Naive thymus-derived CD4-positive, alpha-beta T cell (primary cell): ENCODE measurements around the gene VGLL2. TPM values are rescaled to one million over a fixed set of nuclear protein-coding genes. Genes with fewer than 3 reads are reported as not detected.

Experiments used
- ATAC-seq: fragments of 150-1000 bp; cut with Tn5 transposase; 2 replicates; pipeline ENCODE4 v1.10.0; 2021; ENCODE audit warnings: mild to moderate bottlenecking, moderate library complexity
- CTCF ChIA-PET: fragments of 350-600 bp; sonication (Branson Sonifier 250); formaldehyde crosslinking; loops from one replicate; lab custom pipeline; 2021; ENCODE audit warnings: antibody characterized with exemption; lab: Charles Lee
- POLR2A ChIA-PET: fragments of 350-600 bp; sonication (Branson Sonifier 250); formaldehyde crosslinking; loops from one replicate; lab custom pipeline; 2021; ENCODE audit warnings: antibody characterized with exemption, inconsistent platforms; lab: Charles Lee
- DNase-seq, 9 donors: peaks; one replicate each; pipeline versions ENCODE4 v3.0.0 to v3.0.0-alpha.2; 2020 to 2022; ENCODE audit warnings: mixed read lengths in 1 of 9
- H3K27ac ChIP-seq: one replicate; pipeline ENCODE4 v1.7.0; 2013; ENCODE audit warnings: mild to moderate bottlenecking, low read depth, low read length, moderate library complexity
- H3K27me3 ChIP-seq, 2 donors: one replicate each; pipeline ENCODE4 v1.7.0; 2013; ENCODE audit warnings: low read length in 2 of 2, mild to moderate bottlenecking in 2 of 2, moderate library complexity in 2 of 2; ENCODE audit not compliant: control insufficient read depth in 2 of 2, insufficient read depth in 2 of 2
- H3K36me3 ChIP-seq, 3 experiments: 1 replicate in 2 of 3; 2 replicates in 1 of 3; pipeline ENCODE4 v1.7.0; 2013; ENCODE audit warnings: low read length in 3 of 3, mild to moderate bottlenecking in 3 of 3, moderate library complexity in 1 of 3; ENCODE audit not compliant: insufficient read depth in 3 of 3, control insufficient read depth in 2 of 3
- H3K4me1 ChIP-seq, 2 donors: one replicate each; pipeline ENCODE4 v1.7.0; 2013; ENCODE audit warnings: low read length in 2 of 2, mild to moderate bottlenecking in 2 of 2, moderate library complexity in 1 of 2; ENCODE audit not compliant: control insufficient read depth in 2 of 2, insufficient read depth in 2 of 2
- H3K4me3 ChIP-seq: 2 replicates; pipeline ENCODE4 v1.7.0; 2013; ENCODE audit warnings: mild to moderate bottlenecking, low read length
- H3K9me3 ChIP-seq, 3 experiments: 1 replicate in 2 of 3; 2 replicates in 1 of 3; pipeline ENCODE4 v1.7.0; 2013; ENCODE audit warnings: low read length in 3 of 3; ENCODE audit not compliant: control insufficient read depth in 2 of 3
- H3K27ac Mint-ChIP-seq, 9 donors: one replicate each; pipeline ENCODE4 v1.8.0; 2020 to 2022; ENCODE audit warnings: mixed read lengths in 9 of 9, mild to moderate bottlenecking in 8 of 9, moderate library complexity in 5 of 9, inconsistent platforms in 2 of 9
- H3K27me3 Mint-ChIP-seq, 5 donors: one replicate each; pipeline ENCODE4 v1.8.0; 2021 to 2022; ENCODE audit warnings: mixed read lengths in 5 of 5, mild to moderate bottlenecking in 1 of 5
- H3K36me3 Mint-ChIP-seq, 5 donors: one replicate each; pipeline ENCODE4 v1.8.0; 2020 to 2022; ENCODE audit warnings: mixed read lengths in 5 of 5, mild to moderate bottlenecking in 3 of 5, inconsistent platforms in 1 of 5
- H3K4me1 Mint-ChIP-seq, 7 donors: one replicate each; pipeline ENCODE4 v1.8.0; 2020 to 2022; ENCODE audit warnings: mixed read lengths in 7 of 7, mild to moderate bottlenecking in 3 of 7, inconsistent platforms in 1 of 7
- H3K4me3 Mint-ChIP-seq, 10 donors: one replicate each; pipeline ENCODE4 v1.8.0; 2020 to 2022; ENCODE audit warnings: mild to moderate bottlenecking in 10 of 10, mixed read lengths in 10 of 10, moderate library complexity in 6 of 10, inconsistent platforms in 2 of 10
- H3K9me3 Mint-ChIP-seq, 11 donors: one replicate each; pipeline ENCODE4 v1.8.0; 2020 to 2022; ENCODE audit warnings: mixed read lengths in 11 of 11, mild to moderate bottlenecking in 4 of 11, inconsistent platforms in 1 of 11, moderate library complexity in 1 of 11
- intact Hi-C, 2 donors: fragments of 100-400 bp; cut with micrococcal nuclease; formaldehyde crosslinking; loops; one replicate each; pipeline ENCODE4 v1.15.1; 2023
- polyA plus RNA-seq, 2 donors: library from polyadenylated mRNA; unstranded; fragments of 300-500 nt; fragmentation: Illumina TruSeq; gene quantifications; one replicate each; pipeline ENCODE4 v1.2.3, GENCODE V29; 2021
- total RNA-seq, 6 experiments: library from RNA in 5 of 6; stranded (reverse) in 5 of 6; gene quantifications; 1 replicate in 5 of 6; 2 replicates in 1 of 6; pipeline ENCODE4 v1.2.3 and lab custom pipeline; 2021 to 2026

VGLL2 gene
- total and polyA plus RNA-seq, 7 experiments from 2014 or later, result not detected

DNA sequence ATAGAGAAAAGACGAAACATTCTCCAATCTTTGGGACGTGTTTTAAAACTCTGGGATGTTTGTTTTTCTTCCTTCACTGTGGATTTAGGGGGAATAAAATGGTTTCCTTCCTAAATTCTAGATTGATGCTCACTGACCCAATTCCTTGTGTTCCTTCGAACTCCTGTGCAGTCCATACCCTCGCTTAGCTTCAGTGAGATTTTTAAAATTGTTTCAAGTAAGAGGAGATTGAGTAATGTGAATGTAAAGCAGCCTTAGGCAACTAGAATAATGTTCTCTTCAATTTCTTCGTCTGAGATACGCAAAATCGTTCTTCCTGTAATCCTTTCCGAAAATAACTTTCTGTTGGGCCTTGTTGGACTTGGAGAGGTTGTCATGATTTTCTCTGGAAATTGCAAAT is 2.6 kb upstream of the VGLL2 start:
- POLR2A ChIA-PET, result no interaction called here
- intact Hi-C loops, result no loop called here

DNA sequence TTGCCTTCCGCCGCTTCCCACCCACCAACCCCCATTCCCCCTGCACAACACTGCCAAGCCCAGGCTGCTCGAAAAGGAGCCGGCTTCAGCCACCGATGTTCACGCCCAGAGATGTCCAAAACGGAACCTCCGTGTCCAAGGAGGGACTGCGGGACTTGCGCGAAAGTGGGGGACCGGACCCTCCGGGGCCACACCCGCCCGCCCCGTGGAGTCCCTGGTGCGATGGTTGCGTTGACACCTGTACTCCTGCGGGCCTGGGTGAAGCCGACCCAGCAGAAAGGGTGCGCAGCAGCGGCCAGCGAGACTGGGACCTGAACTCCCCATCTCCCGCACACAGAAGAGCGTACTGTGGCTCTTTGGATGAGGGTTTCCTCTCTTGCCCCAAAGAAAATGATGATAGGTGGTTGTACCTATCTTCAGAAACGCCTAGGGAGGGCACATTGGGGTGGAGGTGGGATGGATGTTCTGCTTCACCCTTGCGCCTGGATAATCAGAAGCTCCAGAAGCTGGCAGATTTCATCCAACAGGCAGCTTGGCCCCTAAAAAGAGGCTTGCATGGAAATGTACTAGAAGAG is 1.9 kb upstream of the VGLL2 start:
- Histone ChIP-seq H3K27ac (no peak overlapping the region), H3K9me3 (no peaks in the 10 kb centered on the region), H3K4me1 (no peaks in the 10 kb centered on the region), H3K4me3 (no peak overlapping the region), H3K27me3 (peaks cover 6 to 8% of the 10 kb centered on the region in 2 donors), H3K36me3 (no peaks in the 10 kb centered on the region)
- Mint-ChIP-seq H3K4me1 (peaks cover 7 to 26% (median 18%) of the 10 kb centered on the region in 7 donors), H3K27ac (no peak overlapping the region), H3K4me3 (no peak overlapping the region), H3K9me3 (peaks cover 0 to 7% (median 0%) of the 10 kb centered on the region in 11 donors), H3K36me3 (no peaks in the 10 kb centered on the region), H3K27me3 (peaks cover 58 to 80% (median 75%) of the 10 kb centered on the region in 5 donors)
- no peak for DNase-seq
- ChIA-PET CTCF (no interaction called here), POLR2A (no interaction called here)
- ATAC-seq, result no peak
- intact Hi-C loops, result no loop called here

More for the DNA sequence above, 2.6 kb upstream of the VGLL2 start:
- no peaks in the 10 kb centered on the region for H3K4me1 ChIP-seq
- peaks cover 7 to 26% (median 18%) of the 10 kb centered on the region in 7 donors for H3K4me1 Mint-ChIP-seq
- no peak overlapping the region for H3K27ac ChIP-seq
- H3K36me3 Mint-ChIP-seq, result no peaks in the 10 kb centered on the region
- H3K9me3 ChIP-seq, result no peaks in the 10 kb centered on the region
- peaks cover 6 to 8% of the 10 kb centered on the region in 2 donors for H3K27me3 ChIP-seq
- CTCF ChIA-PET, result no interaction called here
- ATAC-seq (no peak), DNase-seq (no peak)
- peaks cover 0 to 7% (median 0%) of the 10 kb centered on the region in 11 donors for H3K9me3 Mint-ChIP-seq
- no peaks in the 10 kb centered on the region for H3K36me3 ChIP-seq
- no peak overlapping the region for H3K27ac Mint-ChIP-seq
- H3K27me3 Mint-ChIP-seq, result peaks cover 52 to 75% (median 72%) of the 10 kb centered on the region in 5 donors
- no peak overlapping the region for H3K4me3 Mint-ChIP-seq
- H3K4me3 ChIP-seq, result no peak overlapping the region

DNA sequence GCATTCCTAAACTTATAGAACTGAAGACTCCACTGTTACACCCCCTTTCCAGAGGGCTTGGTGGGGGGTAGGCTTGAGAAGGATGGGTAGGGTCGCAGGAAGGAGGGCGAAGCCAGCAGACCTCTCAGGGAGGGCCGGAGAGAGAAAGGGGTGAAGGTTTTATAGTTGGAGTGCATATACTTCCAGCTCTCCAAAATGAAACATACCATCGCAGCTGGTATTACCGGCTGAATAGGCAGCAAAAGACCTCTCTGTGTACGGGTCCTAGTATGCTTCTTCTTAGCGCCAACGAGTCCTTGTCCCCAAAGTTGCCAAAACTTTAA is 1.0 kb upstream of the VGLL2 start:
- no peaks in the 10 kb centered on the region for H3K36me3 Mint-ChIP-seq
- H3K9me3 ChIP-seq, result no peaks in the 10 kb centered on the region
- H3K36me3 ChIP-seq, result no peaks in the 10 kb centered on the region
- peaks cover 8 to 9% of the 10 kb centered on the region in 2 donors for H3K27me3 ChIP-seq
- no peak for DNase-seq
- H3K4me1 Mint-ChIP-seq, result peaks cover 7 to 26% (median 18%) of the 10 kb centered on the region in 7 donors
- H3K27ac Mint-ChIP-seq, result no peak overlapping the region
- H3K27ac ChIP-seq, result no peak overlapping the region
- ChIA-PET POLR2A (no interaction called here), CTCF (no interaction called here)
- ATAC-seq, result no peak
- H3K4me1 ChIP-seq, result no peaks in the 10 kb centered on the region
- H3K4me3 ChIP-seq, result no peak overlapping the region
- H3K9me3 Mint-ChIP-seq, result peaks cover 0 to 7% (median 0%) of the 10 kb centered on the region in 11 donors
- H3K27me3 Mint-ChIP-seq, result peaks cover 67 to 87% (median 79%) of the 10 kb centered on the region in 5 donors
- intact Hi-C loops, result no loop called here
- peak overlapping the region in 9 of 10 donors; percentile 46 to 77 (median 70) for H3K4me3 Mint-ChIP-seq

DNA sequence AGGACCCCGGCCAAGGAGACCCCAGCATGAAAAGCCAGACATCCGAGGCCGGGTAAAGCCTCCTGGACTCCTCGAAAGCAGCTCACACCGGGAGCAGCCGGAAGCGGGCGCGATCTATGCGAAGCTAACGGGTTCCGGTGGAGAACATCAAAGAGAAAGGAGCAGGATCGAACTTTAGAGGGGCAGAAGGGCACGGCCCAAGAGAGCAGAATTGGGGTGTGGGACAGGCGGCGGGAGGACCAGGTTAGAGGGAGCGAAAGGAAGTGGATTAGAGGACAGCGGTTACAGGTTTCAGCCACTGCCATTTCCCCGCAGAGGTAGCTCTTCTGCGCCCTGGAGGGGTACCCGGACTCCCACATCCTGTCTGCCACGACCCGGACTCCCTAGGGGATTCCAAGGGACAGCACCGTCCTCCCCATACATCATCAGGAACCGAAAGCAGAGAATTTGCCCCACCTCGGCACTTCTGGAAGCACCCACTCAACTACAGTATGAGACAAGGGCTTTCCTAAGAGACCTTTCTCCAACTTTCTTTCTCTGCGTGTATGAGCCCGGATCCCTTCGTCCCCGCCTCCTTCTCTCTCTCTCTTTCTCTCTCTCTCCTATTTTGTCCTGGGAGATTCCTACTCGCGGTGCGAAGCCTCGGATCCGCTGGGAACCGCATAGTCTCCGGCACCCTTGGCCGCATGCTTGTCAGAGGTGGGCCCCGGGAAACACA is 507 bp upstream of the VGLL2 start:
- H3K27me3 ChIP-seq, result peaks cover 4 to 11% of the 10 kb centered on the region in 2 donors
- intact Hi-C loops, result no loop called here
- DNase-seq, result no peak
- peaks cover 72 to 87% (median 80%) of the 10 kb centered on the region in 5 donors for H3K27me3 Mint-ChIP-seq
- peaks cover 0 to 8% (median 0%) of the 10 kb centered on the region in 11 donors for H3K9me3 Mint-ChIP-seq
- no peak overlapping the region for H3K4me3 ChIP-seq
- POLR2A ChIA-PET, result no interaction called here
- no peaks in the 10 kb centered on the region for H3K9me3 ChIP-seq
- CTCF ChIA-PET, result no interaction called here
- no peak for ATAC-seq
- no peak overlapping the region for H3K27ac ChIP-seq
- no peaks in the 10 kb centered on the region for H3K36me3 ChIP-seq
- H3K36me3 Mint-ChIP-seq, result no peaks in the 10 kb centered on the region
- H3K4me1 Mint-ChIP-seq, result peaks cover 7 to 26% (median 22%) of the 10 kb centered on the region in 7 donors
- H3K4me1 ChIP-seq, result no peaks in the 10 kb centered on the region
- H3K27ac Mint-ChIP-seq, result no peak overlapping the region
- H3K4me3 Mint-ChIP-seq, result peak overlapping the region; percentile 46 to 77 (median 68)

DNA sequence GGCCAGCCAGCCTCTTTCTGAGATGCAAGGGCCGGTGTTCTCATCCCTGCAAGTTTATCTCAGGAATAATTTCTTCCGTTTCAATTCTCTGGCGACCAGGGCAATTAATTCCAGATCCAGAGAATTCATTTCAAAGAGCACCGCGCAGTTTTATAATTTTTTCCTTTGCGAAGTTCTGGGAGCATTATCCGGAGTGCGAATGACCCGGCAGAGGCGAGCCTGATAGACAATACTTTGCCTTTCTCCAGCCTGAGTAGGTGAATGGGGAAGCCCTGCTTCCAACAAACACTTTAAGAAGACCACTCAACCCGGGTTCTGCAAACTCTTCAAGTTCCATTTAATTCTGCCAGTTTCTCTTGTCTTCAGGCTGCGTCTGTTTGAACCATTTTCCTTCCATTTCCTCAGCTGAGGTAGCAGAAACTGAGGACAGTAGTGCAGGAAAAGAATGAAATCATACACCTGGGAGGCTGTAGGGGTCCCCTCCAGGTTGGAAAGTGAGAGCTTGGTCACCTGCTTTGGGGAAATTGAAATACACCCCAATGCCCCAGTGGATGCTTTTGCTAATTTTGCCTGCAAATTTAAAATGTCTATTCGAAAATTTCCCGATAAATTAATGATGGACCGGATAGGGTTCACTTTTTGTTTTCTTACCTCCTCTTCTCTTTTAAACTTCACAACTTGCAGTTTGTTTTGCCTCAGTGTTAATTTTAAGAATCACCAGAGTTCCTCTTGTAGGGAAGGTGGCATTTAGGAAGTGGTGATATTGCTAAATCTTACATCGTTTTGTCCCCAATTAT is 1.1 kb downstream of the VGLL2 start:
- Histone ChIP-seq H3K4me1 (no peaks in the 10 kb centered on the region), H3K27me3 (peaks cover 3 to 11% of the 10 kb centered on the region in 2 donors), H3K9me3 (no peaks in the 10 kb centered on the region), H3K27ac (no peak overlapping the region), H3K36me3 (no peaks in the 10 kb centered on the region), H3K4me3 (no peak overlapping the region)
- H3K9me3 Mint-ChIP-seq, result peaks cover 0 to 12% (median 0%) of the 10 kb centered on the region in 11 donors
- ATAC-seq (no peak), DNase-seq (no peak)
- no peaks in the 10 kb centered on the region for H3K36me3 Mint-ChIP-seq
- H3K4me1 Mint-ChIP-seq, result peaks cover 9 to 26% (median 23%) of the 10 kb centered on the region in 7 donors
- CTCF ChIA-PET, result no interaction called here
- H3K4me3 Mint-ChIP-seq, result peak overlapping the region in 6 of 10 donors; percentile 18 to 75 (median 40)
- H3K27me3 Mint-ChIP-seq, result peaks cover 72 to 93% (median 76%) of the 10 kb centered on the region in 5 donors
- POLR2A ChIA-PET, result no interaction called here
- no peak overlapping the region for H3K27ac Mint-ChIP-seq
- intact Hi-C loops, result no loop called here

DNA sequence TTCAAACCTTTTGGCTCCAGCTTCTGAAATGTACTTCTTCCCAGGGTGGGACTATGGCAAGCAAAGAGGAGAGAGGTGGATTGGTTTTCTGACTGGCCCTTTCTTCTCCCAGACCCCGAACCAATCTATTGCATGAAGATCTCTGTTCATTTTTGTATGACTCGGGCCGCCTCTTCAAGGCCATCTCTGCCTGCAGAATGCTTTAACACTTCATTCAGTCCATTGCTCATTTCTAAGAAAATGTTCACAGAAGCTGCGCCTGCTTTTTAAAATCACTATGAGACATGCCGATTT is 1.6 kb downstream of the VGLL2 start:
- H3K4me3 ChIP-seq, result no peak overlapping the region
- no peak for ATAC-seq
- Mint-ChIP-seq H3K9me3 (peaks cover 0 to 12% (median 0%) of the 10 kb centered on the region in 11 donors), H3K4me1 (peaks cover 9 to 26% (median 23%) of the 10 kb centered on the region in 7 donors), H3K27ac (no peak overlapping the region), H3K27me3 (peaks cover 70 to 93% (median 76%) of the 10 kb centered on the region in 5 donors), H3K4me3 (peak overlapping the region in 5 of 10 donors; percentile 2 to 75 (median 44)), H3K36me3 (peaks cover 0 to under 1% (median 0%) of the 10 kb centered on the region in 5 donors)
- H3K27me3 ChIP-seq, result peaks cover 3 to 11% of the 10 kb centered on the region in 2 donors
- H3K27ac ChIP-seq, result no peak overlapping the region
- DNase-seq, result no peak
- POLR2A ChIA-PET, result no interaction called here
- no peaks in the 10 kb centered on the region for H3K4me1 ChIP-seq
- CTCF ChIA-PET, result no interaction called here
- H3K36me3 ChIP-seq, result no peaks in the 10 kb centered on the region
- no peaks in the 10 kb centered on the region for H3K9me3 ChIP-seq
- intact Hi-C loops, result no loop called here
